CD4-positive, alpha-beta T cell treated with Interleukin-15 for 4 hours (primary cell): ENCODE measurements around the gene DEDD.
A peak's percentile ranks its signal among the peaks of the same experiment; 100 is the strongest.

ENCODE experiments used
- DNase-seq: peaks from one replicate; pipeline ENCODE4 v3.0.0-alpha.2; 2020; ENCODE audit warnings: low spot score

Gene DEDD

DNA sequence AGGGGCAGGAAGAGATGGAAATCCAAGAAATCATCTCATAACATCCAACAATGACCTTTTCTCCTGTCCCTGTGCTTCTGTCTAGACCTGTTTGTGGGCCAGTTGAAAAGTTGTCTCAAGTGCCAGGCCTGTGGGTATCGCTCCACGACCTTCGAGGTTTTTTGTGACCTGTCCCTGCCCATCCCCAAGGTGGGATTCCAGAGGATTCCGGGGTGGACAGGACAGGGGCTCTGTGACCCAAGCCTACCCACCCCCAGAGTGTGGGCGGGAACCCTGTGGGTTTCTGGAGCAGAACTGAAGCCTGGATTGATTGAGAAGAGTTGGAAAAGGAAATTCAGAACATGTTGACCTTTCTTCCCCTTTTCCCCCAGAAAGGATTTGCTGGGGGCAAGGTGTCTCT lies 31.3 kb upstream of the DEDD start:
- DNase-seq, result no peak

DNA sequence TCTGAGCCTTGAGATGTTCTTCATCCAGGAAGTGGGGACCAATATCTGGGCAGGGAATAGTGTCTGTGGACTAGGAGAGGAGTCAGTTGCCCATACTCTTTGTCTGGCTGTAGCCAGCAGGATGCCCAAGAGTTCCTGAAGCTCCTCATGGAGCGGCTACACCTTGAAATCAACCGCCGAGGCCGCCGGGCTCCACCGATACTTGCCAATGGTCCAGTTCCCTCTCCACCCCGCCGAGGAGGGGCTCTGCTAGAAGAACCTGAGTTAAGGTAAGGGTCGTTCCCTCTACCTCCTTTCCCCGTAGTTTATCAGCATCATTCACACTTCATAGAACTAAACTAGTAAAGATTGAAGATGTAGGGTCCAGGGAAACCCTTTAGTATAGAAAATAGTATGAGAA lies 30.3 kb upstream of the DEDD start:
- DNase-seq, result no peak

DNA sequence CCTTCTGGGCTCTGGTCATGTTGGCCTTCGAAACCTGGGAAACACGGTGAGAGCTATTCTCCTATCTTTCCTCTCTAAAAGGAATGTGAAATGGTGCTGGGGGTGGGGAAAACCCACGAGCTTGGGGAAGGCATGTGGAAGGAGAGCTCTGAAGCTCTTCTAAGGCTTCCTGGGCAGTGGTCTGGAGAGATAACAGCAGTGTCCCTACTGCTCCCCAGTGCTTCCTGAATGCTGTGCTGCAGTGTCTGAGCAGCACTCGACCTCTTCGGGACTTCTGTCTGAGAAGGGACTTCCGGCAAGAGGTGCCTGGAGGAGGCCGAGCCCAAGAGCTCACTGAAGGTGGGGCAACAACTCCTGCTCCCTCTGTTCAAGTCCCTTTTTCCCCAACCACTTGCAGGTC lies 29.6 kb upstream of the DEDD start:
- DNase-seq, result no peak

DNA sequence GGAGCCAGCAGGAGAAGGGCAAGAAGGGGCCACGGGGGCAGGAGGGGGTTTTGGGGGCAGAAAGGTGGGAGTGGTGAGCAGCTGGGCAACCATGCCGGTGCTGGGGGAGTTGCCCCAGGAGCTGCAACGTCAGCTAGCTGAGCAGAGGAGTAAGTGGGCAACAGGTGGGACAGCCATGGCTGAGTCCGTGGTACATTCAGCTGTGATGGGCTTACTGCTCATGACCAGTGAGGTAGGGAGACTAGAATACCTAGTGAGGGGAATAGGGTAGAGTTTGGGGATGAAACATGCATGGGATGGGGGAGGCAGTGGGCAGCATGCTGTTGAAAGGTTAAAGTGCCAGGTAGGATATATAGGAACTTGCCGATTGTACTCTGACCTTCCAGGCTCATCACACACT lies 29.2 kb upstream of the DEDD start:
- DNase-seq, result no peak

DNA sequence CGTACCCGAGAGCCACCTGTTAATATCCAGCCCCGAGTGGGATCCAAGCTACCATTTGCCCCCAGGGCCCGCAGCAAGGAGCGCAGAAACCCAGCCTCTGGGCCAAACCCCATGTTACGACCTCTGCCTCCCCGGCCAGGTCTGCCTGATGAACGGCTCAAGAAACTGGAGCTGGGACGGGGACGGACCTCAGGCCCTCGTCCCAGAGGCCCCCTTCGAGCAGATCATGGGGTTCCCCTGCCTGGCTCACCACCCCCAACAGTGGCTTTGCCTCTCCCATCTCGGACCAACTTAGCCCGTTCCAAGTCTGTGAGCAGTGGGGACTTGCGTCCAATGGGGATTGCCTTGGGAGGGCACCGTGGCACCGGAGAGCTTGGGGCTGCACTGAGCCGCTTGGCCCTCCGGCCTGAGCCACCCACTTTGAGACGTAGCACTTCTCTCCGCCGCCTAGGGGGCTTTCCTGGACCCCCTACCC lies 28.2 kb upstream of the DEDD start:
- DNase-seq, result no peak

DNA sequence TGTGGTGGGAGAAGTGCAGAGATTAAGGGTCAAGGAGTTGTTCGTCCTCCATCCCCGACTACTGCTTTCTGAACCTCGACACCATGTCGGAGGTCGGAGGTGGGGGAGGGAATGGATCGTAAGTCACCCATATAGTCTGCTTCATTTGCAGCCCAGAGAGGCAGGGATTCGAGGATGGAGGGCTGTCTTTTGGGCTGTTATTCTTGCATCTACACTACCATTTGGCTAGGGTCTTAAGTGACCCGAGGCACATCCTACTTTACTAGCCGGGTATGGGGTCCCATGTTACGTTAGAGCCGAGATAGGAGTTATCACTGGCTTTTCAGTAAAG lies 27.4 kb upstream of the DEDD start:
- DNase-seq, result no peak

DNA sequence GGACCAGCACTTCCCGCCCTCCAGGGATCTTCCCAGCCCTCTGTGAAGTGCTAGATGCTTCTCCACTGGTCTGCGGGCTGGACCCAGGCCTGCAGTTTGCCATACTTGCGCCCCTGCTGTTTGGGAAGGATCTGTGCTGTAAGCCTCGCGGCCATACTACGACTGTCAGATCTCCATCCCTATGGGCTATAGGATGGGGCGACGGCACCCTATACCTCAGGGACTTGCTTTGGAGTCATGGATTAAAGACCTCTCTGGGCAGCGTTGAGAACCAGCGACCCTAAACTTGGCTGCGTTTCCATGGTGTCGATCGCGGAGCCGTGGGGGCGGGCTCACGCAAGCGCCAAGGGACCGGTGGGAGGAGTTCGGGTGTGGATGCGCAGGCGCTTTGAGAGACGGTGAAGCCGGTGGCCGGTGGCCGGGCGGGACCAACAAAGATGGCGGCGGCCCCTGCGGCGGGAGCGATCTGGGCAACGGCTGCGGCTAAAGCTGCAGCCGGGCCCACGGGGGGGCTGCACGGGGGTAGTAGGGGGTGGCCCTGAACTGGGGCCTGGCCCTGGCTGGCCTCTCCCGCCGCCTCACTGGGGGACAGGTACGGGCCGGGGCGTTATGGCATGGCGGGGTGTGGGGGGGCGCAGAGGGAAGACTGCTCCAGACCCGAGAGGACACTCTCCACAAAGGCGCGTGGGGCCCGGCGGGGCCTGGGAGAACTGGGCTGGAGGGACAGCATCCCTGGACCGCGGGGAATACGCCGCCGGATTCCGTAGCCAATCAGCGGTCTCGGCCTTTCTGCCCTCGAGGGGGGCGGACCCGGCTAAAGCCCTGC lies 26.8 kb upstream of the DEDD start, which contains the start of gene USP21:
Gene USP21 (plus strand): TSS at position 414 of the 826 bp plus-strand sequence. CDS start 1,141 bp downstream, outside the sequence.
- DNase-seq, result peak; percentile 94

DNA sequence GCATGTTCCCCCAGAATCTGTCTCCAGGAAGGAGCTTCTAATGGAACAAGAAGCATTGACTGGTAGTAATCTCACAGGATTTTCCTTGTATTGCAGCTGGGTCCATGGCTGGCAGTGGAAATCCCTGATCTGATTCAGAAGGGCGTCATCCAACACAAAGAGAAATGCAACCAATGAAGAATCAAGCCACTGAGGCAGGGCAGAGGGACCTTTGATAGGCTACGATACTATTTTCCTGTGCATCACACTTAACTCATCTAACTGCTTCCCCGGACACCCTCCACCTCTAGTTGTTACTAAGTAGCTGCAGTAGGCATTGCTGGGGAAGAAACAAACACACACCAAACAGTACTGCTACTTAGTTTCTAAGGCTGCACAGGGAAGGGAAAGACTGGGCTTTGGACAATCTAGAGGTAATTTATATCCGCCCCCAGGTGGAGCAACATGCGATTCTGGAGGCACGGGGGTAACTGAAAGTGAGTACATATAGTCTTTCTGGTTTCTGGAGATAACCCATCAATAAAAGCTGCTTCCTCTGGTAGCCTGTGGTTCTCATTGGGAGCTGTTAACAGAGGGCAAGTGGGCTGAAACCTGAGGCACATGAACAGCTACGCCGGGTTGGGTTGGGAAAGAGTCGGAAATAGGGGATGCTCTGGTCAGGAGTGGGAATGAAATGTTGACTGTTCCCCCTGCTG lies 26.0 kb upstream of the DEDD start:
- no peak for DNase-seq

DNA sequence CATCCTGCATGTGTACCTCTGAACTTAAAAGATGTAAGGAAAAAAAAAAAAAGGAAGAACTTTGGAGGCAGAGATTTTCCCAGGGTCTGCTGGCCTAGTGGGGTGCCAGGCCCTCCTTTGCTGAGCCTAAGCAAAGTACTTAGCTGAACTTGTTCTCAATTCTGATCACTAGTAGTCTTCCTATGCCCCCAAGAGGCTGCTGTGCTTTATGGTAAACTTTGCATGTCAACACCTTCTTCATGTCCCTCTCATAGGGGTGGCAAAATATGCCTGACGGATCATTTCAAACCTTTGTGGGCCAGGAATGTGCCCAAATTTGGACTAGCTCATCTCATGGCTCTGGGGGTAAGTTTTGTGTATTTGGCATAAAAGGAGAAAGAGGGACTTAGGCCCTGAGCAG lies 25.4 kb upstream of the DEDD start:
- DNase-seq, result no peak

DNA sequence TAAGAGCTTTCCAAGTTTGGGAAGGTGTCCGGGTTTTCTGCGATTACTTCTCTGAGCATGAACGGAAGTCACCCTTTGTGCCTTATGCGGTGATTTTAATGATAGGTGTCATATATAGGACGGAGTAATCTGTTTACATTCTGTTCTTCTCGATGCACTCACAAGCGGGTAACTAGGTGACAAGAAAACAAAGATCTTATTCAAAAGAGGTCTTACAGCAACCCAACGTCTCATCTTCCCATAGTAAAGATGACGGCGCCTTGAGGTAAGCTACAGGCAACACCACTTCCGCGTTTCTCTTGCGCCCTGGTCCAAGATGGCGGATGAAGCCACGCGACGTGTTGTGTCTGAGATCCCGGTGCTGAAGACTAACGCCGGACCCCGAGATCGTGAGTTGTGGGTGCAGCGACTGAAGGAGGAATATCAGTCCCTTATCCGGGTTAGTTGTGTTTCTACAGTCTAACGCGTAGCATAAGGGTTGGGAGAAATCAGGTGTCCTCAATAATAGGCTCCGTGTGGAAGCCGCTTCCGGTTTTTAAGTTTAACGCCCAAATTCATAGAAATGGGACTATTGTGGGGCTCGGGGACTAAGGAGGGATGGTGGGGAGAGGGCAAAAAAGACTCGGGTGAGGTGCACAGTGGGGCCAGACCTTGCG lies 21.3 kb upstream of the DEDD start, which contains the start of gene UFC1:
Gene UFC1 (plus strand): TSS at position 297 of the 656 bp plus-strand sequence. CDS start 20 bp downstream, at position 317.
- DNase-seq, result peak; percentile 91

DNA sequence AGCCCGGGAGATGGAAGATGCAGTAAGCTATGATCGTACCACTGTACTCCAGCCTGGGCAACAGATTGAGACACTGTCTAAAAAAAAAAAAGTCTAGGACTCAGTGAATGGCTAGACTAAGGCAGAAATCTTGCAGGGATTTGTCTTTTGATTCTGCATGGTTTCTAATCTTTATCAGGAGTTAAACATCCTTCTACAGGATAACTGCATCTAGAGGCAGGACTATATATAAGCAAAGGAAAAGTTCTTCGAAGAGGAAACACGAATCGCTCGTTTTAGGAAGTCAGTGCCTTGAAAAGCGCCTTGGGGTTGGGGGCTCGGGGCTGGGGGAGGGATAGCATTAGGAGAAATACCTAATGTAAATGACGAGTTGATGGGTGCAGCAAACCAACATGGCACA lies 20.7 kb upstream of the DEDD start:
- DNase-seq, result no peak

DNA sequence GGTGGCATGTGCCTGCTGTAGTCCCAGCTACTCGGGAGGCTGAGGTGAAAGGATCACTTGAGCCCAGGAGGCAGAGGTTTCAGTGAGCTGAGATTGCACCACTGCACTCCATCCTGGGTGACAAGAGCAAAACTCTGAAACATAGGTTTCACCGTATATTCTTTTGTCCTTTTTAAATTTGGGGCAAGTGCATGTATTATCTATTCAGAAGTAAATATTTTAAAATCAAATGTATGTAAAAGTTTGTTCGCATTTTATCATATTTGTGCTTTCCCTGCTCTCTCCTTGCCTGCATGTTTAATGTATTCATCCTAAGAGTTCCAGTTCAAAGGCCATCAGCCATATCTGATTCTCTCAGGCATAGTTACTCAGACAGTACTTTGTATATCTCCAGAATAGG lies 13.4 kb upstream of the DEDD start:
- no peak for DNase-seq

DNA sequence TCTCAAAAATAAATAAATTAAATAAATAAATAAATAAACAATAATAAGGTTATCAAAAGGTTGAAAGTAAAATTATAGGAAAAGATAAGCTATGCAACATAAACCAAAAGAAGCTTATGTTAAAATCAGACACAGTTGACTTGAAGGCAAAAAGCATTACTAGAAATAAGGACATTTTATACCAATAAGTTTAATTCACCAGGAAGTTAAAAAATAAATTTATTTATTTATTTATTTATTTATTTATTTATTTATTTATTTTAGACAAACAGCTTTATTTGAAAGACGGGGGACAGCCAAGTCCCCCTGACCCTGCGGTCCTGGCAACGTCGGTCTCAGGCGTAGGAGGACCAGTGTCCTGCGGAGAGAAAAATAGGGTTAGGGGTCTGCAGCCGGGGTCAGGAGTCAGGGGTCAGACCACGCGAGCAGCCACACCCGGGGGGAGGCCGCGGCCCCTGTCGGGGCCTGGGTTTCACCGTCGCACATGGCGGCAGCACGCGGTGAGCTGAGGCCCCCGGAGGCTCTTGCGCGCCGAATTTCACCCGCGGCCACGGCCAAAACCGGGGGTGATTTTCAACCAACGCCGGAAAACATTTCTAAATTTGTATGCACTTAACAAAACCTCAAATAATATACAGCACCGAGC lies 8.4 kb upstream of the DEDD start:
- DNase-seq, result no peak

DNA sequence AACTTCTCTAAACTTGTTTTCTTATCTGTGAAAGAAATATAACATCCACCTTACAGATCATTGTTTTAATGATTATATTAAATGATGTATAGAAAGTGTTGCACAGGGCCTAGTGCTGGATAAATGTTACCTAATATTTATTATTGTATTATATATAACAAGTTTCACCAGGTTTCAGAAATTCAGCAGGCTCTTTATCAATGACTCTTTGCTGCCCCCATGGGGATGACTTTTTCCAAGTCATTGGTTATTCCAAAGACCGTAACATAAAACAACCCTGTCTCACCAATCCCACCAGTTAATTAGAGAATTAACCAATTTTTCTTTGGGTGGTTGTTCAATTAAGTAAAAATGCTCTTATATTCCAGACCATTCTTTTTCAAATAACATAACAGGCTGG lies 7.3 kb upstream of the DEDD start:
- peak; percentile 63 for DNase-seq

DNA sequence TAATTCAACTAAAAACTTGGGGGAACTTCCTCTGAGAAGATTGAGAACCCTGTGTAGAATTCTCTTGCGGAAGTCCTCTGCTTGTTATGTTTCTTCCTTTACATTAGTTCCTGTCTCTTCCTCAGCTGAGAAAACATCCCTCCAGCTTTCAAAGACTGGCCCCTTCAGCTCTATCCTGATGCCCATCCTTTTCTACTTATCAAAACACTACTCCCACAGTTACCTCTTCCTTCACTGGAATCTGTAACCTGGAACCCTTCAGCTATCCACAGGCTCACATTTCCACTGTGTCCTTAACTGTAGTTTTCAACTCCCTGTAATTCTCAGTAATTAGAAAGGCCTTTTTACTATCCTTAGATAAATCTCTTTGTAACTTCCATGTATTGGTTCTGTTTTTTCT lies 6.0 kb upstream of the DEDD start:
- no peak for DNase-seq

DNA sequence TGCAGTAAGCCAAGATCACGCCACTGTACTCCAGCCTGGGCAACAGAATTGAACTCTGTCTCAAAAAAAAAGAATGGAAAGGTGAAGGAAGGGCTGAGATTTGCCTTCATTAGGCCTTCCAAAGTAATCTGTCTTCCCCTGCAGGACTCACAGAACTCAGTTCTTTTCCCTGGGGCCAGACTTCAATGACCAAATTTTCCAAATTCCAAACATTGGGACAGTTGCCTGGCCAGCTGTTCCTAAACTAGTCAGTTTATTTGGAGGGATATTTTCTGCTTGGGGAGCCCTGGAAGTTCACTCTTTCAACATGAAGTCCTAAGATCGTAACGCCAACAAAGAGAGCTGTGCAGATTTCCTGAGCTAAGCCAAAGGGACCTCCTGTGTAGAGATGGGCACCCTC lies 5.4 kb upstream of the DEDD start:
- DNase-seq, result no peak

DNA sequence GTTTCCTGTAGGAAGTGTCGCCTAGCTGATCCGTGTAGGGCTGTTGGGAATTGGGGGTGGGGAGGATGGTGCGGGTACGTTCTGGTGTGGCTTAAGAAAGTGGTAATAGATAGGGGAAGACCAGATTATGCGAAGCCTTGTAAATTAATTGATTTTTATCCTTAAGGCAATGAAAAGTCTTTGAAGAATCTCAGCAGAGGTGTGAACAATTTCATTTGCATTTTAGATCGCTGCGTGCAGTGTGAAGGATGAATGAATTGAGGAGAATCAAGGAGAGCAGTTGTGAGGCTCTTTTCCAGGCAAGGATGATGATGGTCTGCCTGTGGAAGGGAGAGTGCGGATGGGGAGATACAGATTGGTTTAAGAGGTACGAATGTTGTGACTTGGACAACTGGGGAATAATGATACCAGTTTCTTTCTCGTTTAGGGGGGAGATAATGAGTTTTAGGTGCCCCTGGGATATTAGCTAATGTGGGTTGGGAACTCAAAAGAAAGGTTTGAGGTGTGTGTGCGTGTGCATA lies 813 bp upstream of the DEDD start:
- no peak for DNase-seq

DNA sequence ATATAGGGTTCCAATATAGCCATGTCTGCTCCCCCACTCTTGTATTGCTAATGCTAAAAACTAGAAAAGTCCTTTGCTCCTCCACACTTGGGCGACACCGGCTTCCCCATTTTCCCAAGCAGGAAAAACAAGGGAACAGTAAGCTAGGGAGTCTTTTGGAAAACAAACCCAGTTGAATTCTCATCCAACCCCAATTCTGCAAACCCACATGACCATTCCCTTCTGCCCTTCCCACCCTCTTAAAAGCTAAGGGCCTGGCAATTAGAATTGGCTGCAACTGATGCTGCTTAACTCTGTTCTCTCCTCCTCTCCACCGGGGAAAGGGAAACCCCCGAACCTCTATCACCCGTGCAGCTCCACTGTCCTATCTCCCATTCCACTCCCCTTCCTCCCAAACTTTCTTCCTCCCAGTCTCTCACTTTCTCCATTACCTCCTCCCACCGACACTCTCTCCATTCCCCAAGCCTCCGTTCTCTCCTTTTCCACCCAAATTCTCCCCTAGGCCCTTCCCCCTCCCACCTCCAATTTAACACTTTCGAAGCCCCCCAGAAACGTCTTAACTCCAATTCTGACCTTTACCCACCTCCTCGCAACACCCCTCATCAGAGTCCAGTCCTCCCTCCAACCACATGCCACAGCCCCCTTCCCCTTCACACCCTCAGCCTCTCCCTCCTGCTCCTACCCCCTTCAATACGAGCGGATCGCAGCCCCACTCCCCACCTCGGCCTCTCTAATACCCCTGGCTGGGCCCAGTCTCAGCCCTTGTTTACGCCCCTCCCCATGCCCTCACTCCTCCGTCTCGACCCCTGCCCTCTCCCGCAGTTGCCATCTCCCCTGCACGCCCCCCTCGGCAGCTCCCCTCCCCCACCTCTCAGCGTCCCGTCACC lies 701 bp downstream of the DEDD start:
- no peak for DNase-seq

DNA sequence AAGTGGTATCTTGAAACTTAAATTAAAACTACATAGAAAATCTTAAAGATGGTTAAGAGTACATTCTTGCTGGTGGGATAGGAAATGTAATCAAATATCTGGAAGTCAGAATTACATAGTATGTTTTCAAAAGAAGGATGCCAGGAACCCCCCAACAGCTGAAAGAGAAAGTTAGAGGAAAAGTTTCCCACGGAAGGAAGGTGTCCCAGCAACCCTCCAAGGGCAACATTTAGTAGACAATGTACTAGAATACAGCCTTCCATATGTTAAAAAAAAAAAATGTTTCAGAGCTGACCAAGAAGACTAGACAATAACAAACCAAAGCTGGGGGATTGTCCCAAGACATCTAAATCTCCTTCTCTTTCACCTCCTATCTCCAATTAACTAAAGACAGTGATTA lies 2.2 kb downstream of the DEDD start:
- no peak for DNase-seq

DNA sequence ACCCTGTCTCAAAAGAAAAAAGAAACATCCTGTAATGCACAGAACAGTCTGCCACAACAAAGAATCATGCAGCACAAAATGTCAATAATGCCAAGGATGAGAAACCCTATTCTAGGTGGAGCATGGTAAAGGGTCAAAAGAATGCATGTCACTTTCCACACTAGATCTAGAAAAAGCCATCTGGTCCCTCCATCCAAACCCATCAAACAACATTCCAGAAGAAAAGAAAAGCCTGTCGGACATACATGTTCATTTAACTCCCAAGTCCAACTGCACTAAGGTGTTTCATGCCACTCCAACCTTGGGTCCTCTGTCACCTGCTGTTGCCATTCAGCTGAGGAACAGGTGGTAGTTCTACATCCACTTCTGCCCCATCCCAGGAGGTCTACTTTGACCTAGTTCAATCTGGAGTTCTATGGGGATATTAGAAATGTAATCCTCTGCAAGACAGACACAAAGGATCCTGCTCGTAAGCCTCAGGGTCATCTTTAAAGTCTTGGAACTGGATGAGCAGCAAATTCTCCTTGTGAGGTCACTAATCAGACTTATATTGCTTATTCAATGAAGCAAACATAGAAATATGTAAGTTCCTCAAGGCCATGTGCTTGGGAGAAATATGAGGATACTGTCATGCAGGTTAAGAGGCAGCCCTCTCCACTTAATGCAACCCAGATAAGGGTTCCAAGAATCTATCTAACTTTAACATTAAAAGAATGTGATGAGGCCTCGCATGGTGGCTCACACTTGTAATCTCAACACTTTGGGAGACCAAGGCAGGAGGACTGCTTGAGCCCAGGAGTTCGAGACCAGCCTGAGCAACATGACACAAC lies 3.7 kb downstream of the DEDD start:
- no peak for DNase-seq
